Astrocyte (in vitro differentiated cells and primary cell): ENCODE measurements around the gene HRH2.

Experiments
- EZH2 ChIP-seq: IDR thresholded peaks from 2 replicates; pipeline ENCODE4 v1.6.1; 2012; ENCODE audit warnings: mild to moderate bottlenecking, low read length, inconsistent platforms; ENCODE audit not compliant: insufficient read depth
- TF ChIP-seq, protein P1 (sequence below): IDR thresholded peaks from 2 replicates; pipeline ENCODE4 v1.5.1; 2011; ENCODE audit warnings: low read depth, mild to moderate bottlenecking, inconsistent platforms, low read length, moderate library complexity; ENCODE audit not compliant: insufficient read depth

DNA sequence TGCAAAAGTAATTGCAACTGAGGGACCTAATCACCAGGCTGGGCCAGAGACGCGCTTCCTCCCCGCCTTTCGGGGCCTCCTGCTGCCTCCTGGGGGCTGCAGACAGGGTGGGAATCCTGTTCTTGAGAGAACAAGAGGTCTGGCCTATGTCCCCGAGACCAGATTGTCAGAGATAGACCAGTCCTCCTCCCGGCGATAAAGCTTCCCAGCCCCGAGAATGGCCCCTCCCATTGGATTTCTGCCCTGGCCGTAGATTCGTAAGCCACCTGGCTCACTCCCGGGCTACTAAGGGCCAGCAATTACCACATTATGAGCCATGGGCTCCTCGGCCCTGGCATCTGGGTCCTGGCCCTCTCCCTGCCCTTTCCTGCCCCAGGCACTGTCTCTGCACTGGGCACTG, 70.4 kb downstream of the HRH2 start:
- TF ChIP-seq, protein P1, sequence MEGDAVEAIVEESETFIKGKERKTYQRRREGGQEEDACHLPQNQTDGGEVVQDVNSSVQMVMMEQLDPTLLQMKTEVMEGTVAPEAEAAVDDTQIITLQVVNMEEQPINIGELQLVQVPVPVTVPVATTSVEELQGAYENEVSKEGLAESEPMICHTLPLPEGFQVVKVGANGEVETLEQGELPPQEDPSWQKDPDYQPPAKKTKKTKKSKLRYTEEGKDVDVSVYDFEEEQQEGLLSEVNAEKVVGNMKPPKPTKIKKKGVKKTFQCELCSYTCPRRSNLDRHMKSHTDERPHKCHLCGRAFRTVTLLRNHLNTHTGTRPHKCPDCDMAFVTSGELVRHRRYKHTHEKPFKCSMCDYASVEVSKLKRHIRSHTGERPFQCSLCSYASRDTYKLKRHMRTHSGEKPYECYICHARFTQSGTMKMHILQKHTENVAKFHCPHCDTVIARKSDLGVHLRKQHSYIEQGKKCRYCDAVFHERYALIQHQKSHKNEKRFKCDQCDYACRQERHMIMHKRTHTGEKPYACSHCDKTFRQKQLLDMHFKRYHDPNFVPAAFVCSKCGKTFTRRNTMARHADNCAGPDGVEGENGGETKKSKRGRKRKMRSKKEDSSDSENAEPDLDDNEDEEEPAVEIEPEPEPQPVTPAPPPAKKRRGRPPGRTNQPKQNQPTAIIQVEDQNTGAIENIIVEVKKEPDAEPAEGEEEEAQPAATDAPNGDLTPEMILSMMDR = no peak
- no peak for TF ChIP-seq EZH2
